Suprapubic skin (tissue), 4 donors: ENCODE data around the gene ABHD4. TPM values are rescaled to one million over a fixed set of nuclear protein-coding genes. Genes with fewer than 3 reads are reported as not detected.

Experiments
- DNase-seq, 2 donors: peaks; one replicate each; pipeline ENCODE4 v3.0.0-alpha.2; 2019; ENCODE audit warnings: low spot score in 2 of 2
- H3K27ac ChIP-seq: fragments of 200-600 bp; sonication (generic); one replicate; pipeline ENCODE4 v1.5.1; 2019
- H3K27me3 ChIP-seq: fragments of 200-600 bp; sonication (generic); one replicate; pipeline ENCODE4 v1.5.1; 2019
- H3K36me3 ChIP-seq: fragments of 200-600 bp; sonication (generic); one replicate; pipeline ENCODE4 v1.5.1; 2019
- H3K4me1 ChIP-seq: fragments of 200-600 bp; sonication (generic); one replicate; pipeline ENCODE4 v1.5.1; 2019
- H3K4me3 ChIP-seq: fragments of 200-600 bp; sonication (generic); one replicate; pipeline ENCODE4 v1.5.1; 2019; ENCODE audit warnings: mild to moderate bottlenecking
- H3K9me3 ChIP-seq: fragments of 200-600 bp; sonication (generic); one replicate; pipeline ENCODE4 v1.5.1; 2019
- EP300 ChIP-seq: sonication (generic); formaldehyde crosslinking; IDR thresholded peaks from one replicate; pipeline ENCODE4 v1.6.1; 2017; ENCODE audit warnings: antibody characterized with exemption
- POLR2A ChIP-seq, 2 donors: fragments of 450-650 bp; IDR thresholded peaks; one replicate each; pipeline ENCODE4 v1.6.1; 2017; ENCODE audit warnings: antibody characterized with exemption in 2 of 2, mild to moderate bottlenecking in 2 of 2, moderate library complexity in 2 of 2
- POLR2AphosphoS5 ChIP-seq, 3 donors: sonication (generic); formaldehyde crosslinking; IDR thresholded peaks; one replicate each; pipeline ENCODE4 v1.6.1; 2017; ENCODE audit warnings: antibody characterized with exemption in 3 of 3
- WGBS: methylation state at CpG from one replicate; pipeline ENCODE4 v1.1.5; 2018; 5-methylcytosine and 5-hydroxymethylcytosine counted together
- total RNA-seq, 4 donors: library from RNA; depleted of rRNA; stranded (reverse); fragments of >200 nt; gene quantifications; one replicate each; pipeline ENCODE4 v1.1.0, GENCODE V29; 2016
- TF ChIP-seq, protein P1 (sequence below), 2 donors: fragments of 200-600 bp in 1 of 2; fragments of 450-650 bp in 1 of 2; sonication (generic) in 1 of 2; IDR thresholded peaks; one replicate each; pipeline ENCODE4 v1.5.1; 2016 to 2019; ENCODE audit warnings: antibody characterized with exemption in 2 of 2, mild to moderate bottlenecking in 1 of 2, moderate library complexity in 1 of 2

ABHD4 gene
- total RNA-seq, 4 donors from 2014 or later, result 15.3 to 30.4 (median 21.8) TPM

GRCh38 chr14:22658946-22659345 is 60.8 kb downstream of the ABHD4 start:
- Histone ChIP-seq H3K27me3 (no peaks in the 10 kb centered on the region), H3K4me3 (no peak overlapping the region), H3K9me3 (no peaks in the 10 kb centered on the region), H3K27ac (no peak overlapping the region), H3K36me3 (no peaks in the 10 kb centered on the region), H3K4me1 (no peaks in the 10 kb centered on the region)
- DNase-seq, result no peak
- no peak for TF ChIP-seq EP300
- TF ChIP-seq POLR2AphosphoS5 (IDR thresholded peaks at IDR 0.05), result no peak
- TF ChIP-seq, protein P1, sequence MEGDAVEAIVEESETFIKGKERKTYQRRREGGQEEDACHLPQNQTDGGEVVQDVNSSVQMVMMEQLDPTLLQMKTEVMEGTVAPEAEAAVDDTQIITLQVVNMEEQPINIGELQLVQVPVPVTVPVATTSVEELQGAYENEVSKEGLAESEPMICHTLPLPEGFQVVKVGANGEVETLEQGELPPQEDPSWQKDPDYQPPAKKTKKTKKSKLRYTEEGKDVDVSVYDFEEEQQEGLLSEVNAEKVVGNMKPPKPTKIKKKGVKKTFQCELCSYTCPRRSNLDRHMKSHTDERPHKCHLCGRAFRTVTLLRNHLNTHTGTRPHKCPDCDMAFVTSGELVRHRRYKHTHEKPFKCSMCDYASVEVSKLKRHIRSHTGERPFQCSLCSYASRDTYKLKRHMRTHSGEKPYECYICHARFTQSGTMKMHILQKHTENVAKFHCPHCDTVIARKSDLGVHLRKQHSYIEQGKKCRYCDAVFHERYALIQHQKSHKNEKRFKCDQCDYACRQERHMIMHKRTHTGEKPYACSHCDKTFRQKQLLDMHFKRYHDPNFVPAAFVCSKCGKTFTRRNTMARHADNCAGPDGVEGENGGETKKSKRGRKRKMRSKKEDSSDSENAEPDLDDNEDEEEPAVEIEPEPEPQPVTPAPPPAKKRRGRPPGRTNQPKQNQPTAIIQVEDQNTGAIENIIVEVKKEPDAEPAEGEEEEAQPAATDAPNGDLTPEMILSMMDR (IDR thresholded peaks at IDR 0.05), result no peak
- no peak for TF ChIP-seq POLR2A (IDR thresholded peaks at IDR 0.05)
- WGBS, result 65% methylated on average over 1 of the region's 1 CpG

DNA sequence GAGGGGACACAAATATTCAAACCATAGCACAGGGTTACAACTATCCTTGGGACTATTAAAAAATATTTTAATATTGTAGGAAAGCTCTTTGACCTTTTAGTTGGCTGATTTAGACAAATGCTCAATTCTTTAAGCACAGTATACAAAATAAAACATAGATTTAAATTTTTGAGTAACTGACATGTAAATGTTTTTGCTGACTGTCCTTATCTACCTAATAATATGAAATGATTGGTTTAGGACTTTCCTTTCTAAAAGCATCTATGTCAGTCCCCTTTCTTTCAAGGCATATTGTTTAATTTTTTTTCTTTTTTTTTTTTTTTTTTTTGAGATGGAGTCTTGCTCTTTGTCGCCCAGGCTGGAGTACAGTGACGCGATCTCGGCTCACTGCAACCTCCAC is 62.6 kb downstream of the ABHD4 start:
- DNase-seq, result no peak
- Histone ChIP-seq H3K4me1 (no peaks in the 10 kb centered on the region), H3K4me3 (no peak overlapping the region), H3K36me3 (no peaks in the 10 kb centered on the region), H3K27ac (no peak overlapping the region), H3K9me3 (no peaks in the 10 kb centered on the region), H3K27me3 (no peaks in the 10 kb centered on the region)
- TF ChIP-seq POLR2AphosphoS5 (IDR thresholded peaks at IDR 0.05), result no peak
- TF ChIP-seq, protein P1 (IDR thresholded peaks at IDR 0.05), result no peak
- TF ChIP-seq POLR2A (IDR thresholded peaks at IDR 0.05), result no peak
- no peak for TF ChIP-seq EP300
- 97% methylated on average over 4 of the region's 4 CpGs for WGBS

Other genes starting within 250 kb of the ABHD4 start
- 100 to 1,000 TPM; 110 to 212 (median 187) TPM for gene DAD1, start 9.1 kb upstream of the ABHD4 start, total RNA-seq
- gene OR6J1, start 46.1 kb downstream of the ABHD4 start, total RNA-seq, result not detected
- 100 to 1,000 TPM in 2 of 4 donors, 10 to 100 TPM in 2; 75.7 to 107 (median 91.8) TPM for gene OXA1L, start 168.4 kb downstream of the ABHD4 start, total RNA-seq
- 1 to 10 TPM; 1.8 to 3.8 (median 2.9) TPM for gene SLC7A7, start 217.1 kb downstream of the ABHD4 start, total RNA-seq
- gene MRPL52, start 231.6 kb downstream of the ABHD4 start, total RNA-seq, result 10 to 100 TPM; 35.5 to 84.5 (median 74.2) TPM
- gene MMP14, start 238.3 kb downstream of the ABHD4 start, total RNA-seq, result 100 to 1,000 TPM; 106 to 161 (median 128) TPM